MCF 10A (cell line): ENCODE results near the gene PDE1A. TPM values are rescaled to one million over a fixed set of nuclear protein-coding genes. Genes with fewer than 3 reads are reported as not detected.

Experiments used
- BruUV-seq: library from RNA; stranded (reverse); fragments of 400-500 nt; replicated peaks from 2 replicates; lab custom pipeline; 2021; lab: Mats Ljungman, UMichigan
- CTCF ChIA-PET: fragments of 300-600 bp; sonication (Branson Sonifier 250); formaldehyde crosslinking; extraction: SDS; loops from one replicate; lab custom pipeline; 2021; ENCODE audit warnings: antibody characterized with exemption, inconsistent platforms; lab: Yijun Ruan, JAX
- POLR2A ChIA-PET: fragments of 300-600, 350-650 bp; sonication (Branson Sonifier 250); formaldehyde crosslinking; extraction: SDS; loops from one replicate; lab custom pipeline; 2020; ENCODE audit warnings: antibody characterized with exemption, inconsistent platforms; lab: Yijun Ruan, JAX
- DNase-seq: peaks from one replicate; pipeline ENCODE4 v3.0.0-alpha.2; 2018; ENCODE audit not compliant: unreplicated experiment
- H3K27ac Mint-ChIP-seq: one replicate; pipeline ENCODE4 v1.8.0; 2022; ENCODE audit warnings: mild to moderate bottlenecking, low read depth, mixed read lengths; ENCODE audit not compliant: unreplicated experiment
- H3K27me3 Mint-ChIP-seq: one replicate; pipeline ENCODE4 v1.8.0; 2022; ENCODE audit warnings: mixed read lengths; ENCODE audit not compliant: insufficient read depth, unreplicated experiment
- H3K36me3 Mint-ChIP-seq: one replicate; pipeline ENCODE4 v1.8.0; 2022; ENCODE audit warnings: mild to moderate bottlenecking, moderate library complexity, mixed read lengths; ENCODE audit not compliant: insufficient read depth, unreplicated experiment
- H3K4me1 Mint-ChIP-seq: one replicate; pipeline ENCODE4 v1.8.0; 2022; ENCODE audit warnings: mixed read lengths; ENCODE audit not compliant: insufficient read depth, unreplicated experiment
- H3K4me3 Mint-ChIP-seq: one replicate; pipeline ENCODE4 v1.8.0; 2022; ENCODE audit warnings: mild to moderate bottlenecking, moderate library complexity, mixed read lengths; ENCODE audit not compliant: unreplicated experiment
- H3K9me3 Mint-ChIP-seq: one replicate; pipeline ENCODE4 v1.8.0; 2022; ENCODE audit warnings: mixed read lengths; ENCODE audit not compliant: unreplicated experiment
- intact Hi-C: fragments of 100-400 bp; cut with micrococcal nuclease; formaldehyde crosslinking; loops from 2 replicates; pipeline ENCODE4 v1.14.1; 2022
- total RNA-seq: library from RNA; stranded (reverse); gene quantifications from 2 replicates; pipeline ENCODE4 v1.2.3, GENCODE V29; 2022
- TF ChIP-seq, protein P1 (sequence below): fragments of 200-600 bp; IDR thresholded peaks from one replicate; pipeline ENCODE4 v1.8.0; 2022; ENCODE audit warnings: antibody characterized with exemption, mild to moderate bottlenecking; ENCODE audit not compliant: unreplicated experiment

PDE1A gene
- total RNA-seq, 1 experiment from 2014 or later, result 0.30 TPM

- no peak overlapping the region for H3K4me3 Mint-ChIP-seq
Observed at GRCh38 chr2:182379241-182379640, 47.6 kb downstream of the PDE1A start.

GRCh38 chr2:182378759-182379158 lies 48.1 kb downstream of the PDE1A start:
- intact Hi-C loops, result no loop called here
- BruUV-seq, result no TSS peak
- POLR2A ChIA-PET, result interaction anchor here (1.4 kb wide), 1 partner anchor 10 kb away, joined by 6 read pairs; no protein-coding TSS in a partner anchor
- DNase-seq, result no peak
- H3K36me3 Mint-ChIP-seq, result no peaks in the 10 kb centered on the region
- H3K27ac Mint-ChIP-seq, result peak overlapping the region; percentile 54
- no peak overlapping the region for H3K4me3 Mint-ChIP-seq
- H3K9me3 Mint-ChIP-seq, result peaks cover 17% of the 10 kb centered on the region
- no peaks in the 10 kb centered on the region for H3K27me3 Mint-ChIP-seq
- peaks cover 5% of the 10 kb centered on the region for H3K4me1 Mint-ChIP-seq
- TF ChIP-seq, protein P1, sequence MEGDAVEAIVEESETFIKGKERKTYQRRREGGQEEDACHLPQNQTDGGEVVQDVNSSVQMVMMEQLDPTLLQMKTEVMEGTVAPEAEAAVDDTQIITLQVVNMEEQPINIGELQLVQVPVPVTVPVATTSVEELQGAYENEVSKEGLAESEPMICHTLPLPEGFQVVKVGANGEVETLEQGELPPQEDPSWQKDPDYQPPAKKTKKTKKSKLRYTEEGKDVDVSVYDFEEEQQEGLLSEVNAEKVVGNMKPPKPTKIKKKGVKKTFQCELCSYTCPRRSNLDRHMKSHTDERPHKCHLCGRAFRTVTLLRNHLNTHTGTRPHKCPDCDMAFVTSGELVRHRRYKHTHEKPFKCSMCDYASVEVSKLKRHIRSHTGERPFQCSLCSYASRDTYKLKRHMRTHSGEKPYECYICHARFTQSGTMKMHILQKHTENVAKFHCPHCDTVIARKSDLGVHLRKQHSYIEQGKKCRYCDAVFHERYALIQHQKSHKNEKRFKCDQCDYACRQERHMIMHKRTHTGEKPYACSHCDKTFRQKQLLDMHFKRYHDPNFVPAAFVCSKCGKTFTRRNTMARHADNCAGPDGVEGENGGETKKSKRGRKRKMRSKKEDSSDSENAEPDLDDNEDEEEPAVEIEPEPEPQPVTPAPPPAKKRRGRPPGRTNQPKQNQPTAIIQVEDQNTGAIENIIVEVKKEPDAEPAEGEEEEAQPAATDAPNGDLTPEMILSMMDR, result no peak
- CTCF ChIA-PET, result interaction anchor here (0.6 kb wide), 2 partner anchors 109 to 1678 kb away, joined by 3 to 4 read pairs; no protein-coding TSS in a partner anchor

More at GRCh38 chr2:182379241-182379640, 47.6 kb downstream of the PDE1A start:
- DNase-seq, result peak; percentile 12
- Mint-ChIP-seq H3K27me3 (no peaks in the 10 kb centered on the region), H3K36me3 (no peaks in the 10 kb centered on the region), H3K9me3 (peaks cover 16% of the 10 kb centered on the region), H3K27ac (peak overlapping the region; percentile 54), H3K4me1 (peaks cover 5% of the 10 kb centered on the region)
- ChIA-PET CTCF (interaction anchor here (0.6 kb wide), 1 partner anchor 1679 kb away, joined by 4 read pairs; no protein-coding TSS in a partner anchor), POLR2A (no interaction called here)
- BruUV-seq, result no TSS peak
- TF ChIP-seq, protein P1, result no peak
- intact Hi-C loops, result no loop called here

DNA sequence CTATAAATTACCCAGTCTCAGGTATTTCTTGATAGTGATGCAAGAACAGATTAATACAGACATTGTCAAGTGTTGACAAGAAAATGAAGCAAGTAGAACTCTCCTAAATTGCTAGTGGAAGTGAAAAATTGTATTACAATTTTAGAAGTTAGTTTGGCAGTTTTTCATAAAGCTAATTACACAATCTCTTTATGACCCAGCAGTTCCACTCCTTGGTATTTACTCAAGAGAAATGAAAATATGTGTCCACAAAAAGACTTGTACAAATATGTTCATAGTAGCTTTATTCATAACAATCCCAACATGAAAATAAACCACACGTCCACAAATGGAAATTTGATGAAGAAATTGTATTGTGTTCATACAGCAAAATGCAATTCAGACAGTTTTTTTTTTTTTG lies 49.4 kb downstream of the PDE1A start:
- DNase-seq, result no peak
- Mint-ChIP-seq H3K4me1 (peaks cover 15% of the 10 kb centered on the region), H3K9me3 (peaks cover 17% of the 10 kb centered on the region), H3K36me3 (no peaks in the 10 kb centered on the region), H3K4me3 (no peak overlapping the region), H3K27ac (no peak overlapping the region), H3K27me3 (no peaks in the 10 kb centered on the region)
- no TSS peak for BruUV-seq
- ChIA-PET CTCF (interaction anchor here (0.6 to 0.7 kb wide), 2 partner anchors 61 to 79 kb away, joined by 3 read pairs; no protein-coding TSS in a partner anchor), POLR2A (interaction anchor here (0.6 to 1.4 kb wide), 4 partner anchors 9 to 150 kb away, joined by 3 to 6 read pairs (median 5); no protein-coding TSS in a partner anchor)
- TF ChIP-seq, protein P1, result no peak
- intact Hi-C loops, result no loop called here

- ChIA-PET POLR2A (no interaction called here), CTCF (no interaction called here)
- Mint-ChIP-seq H3K4me3 (no peak overlapping the region), H3K27me3 (no peaks in the 10 kb centered on the region), H3K4me1 (peaks cover 18% of the 10 kb centered on the region), H3K36me3 (no peaks in the 10 kb centered on the region), H3K27ac (no peak overlapping the region), H3K9me3 (peaks cover 17% of the 10 kb centered on the region)
- intact Hi-C loops, result no loop called here
- no peak for DNase-seq
- TF ChIP-seq, protein P1, result no peak
- BruUV-seq, result no TSS peak
Observed at GRCh38 chr2:182375862-182376261, 51.0 kb downstream of the PDE1A start.
